NCI-H1105 (cell line): ENCODE results near the gene PLEKHA1.
A peak's percentile ranks its signal among the peaks of the same experiment; 100 is the strongest.

Source experiments
- DNase-seq: peaks from one replicate; lab custom pipeline; 2025; lab: John Stamatoyannopoulos, UW

PLEKHA1 gene

GRCh38 chr10:122422266-122422989, 47.9 kb downstream of the PLEKHA1 start:
- no peak for DNase-seq

- DNase-seq, result no peak
Measured at GRCh38 chr10:122424059-122424458, 49.6 kb downstream of the PLEKHA1 start.

DNA sequence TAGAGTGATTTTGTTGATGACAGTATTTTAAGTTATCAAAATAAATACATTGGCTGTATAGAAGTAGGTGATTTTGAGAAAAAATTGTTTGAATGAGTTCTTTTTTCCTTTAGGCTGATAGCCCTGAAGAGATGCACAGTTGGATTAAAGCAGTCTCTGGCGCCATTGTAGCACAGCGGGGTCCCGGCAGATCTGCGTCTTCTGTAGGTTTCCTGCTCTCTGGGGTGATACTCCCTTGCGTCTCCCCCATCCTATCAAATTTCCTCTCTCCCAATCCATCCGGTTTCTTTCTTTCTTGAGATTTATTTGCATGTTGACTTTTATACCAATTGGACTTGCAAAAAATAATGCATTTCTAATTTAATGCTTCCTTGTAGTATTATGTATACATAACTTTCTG, 52.3 kb downstream of the PLEKHA1 start:
- DNase-seq, result no peak

DNA sequence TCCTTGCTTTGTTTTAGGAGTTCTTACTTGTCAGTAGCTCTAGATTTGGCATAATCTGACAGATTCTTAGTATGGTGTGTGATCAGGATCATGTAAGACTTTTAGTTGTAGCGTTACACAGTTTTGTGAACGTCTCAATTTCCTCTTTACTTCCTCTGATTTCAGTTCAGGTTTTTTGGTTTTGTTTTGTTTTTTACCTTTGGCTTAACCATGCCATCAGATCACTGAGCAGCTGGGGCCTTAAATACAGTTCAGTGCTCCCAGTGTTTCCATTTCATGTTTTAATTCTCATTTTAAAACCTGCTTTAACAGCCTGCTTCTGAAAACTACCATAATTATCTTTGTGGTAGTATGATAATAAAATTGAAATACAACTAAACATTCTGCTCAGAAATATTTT, 52.8 kb downstream of the PLEKHA1 start:
- no peak for DNase-seq

DNA sequence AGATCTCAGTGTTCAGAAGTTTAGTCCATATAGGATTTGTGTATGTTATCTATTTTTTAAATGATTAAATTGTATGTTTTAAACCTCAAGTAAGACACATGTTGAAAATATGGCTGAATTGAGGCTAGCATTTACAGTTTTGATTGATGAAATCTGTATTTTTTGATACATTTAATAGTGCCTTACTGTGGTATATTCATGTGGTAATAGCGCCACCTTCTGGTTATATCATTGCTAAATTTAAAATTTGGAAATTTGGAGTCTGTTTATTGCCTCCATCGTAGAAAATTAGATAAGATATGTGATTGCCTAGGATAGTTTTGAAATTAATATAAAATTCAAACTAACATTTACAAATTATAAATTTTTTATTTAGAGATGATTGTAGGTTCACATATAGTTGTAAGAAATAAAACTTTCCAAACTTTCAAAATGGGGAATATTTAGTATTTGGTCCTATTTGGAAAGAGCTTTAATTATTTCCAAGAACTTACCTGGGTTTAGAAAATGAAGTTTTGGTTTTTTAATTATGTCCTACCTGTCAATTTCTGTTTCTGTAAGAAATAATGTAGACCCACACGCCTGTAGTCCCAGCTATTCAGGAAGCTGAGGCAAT, 60.8 kb downstream of the PLEKHA1 start:
- peak; percentile 9 for DNase-seq

DNA sequence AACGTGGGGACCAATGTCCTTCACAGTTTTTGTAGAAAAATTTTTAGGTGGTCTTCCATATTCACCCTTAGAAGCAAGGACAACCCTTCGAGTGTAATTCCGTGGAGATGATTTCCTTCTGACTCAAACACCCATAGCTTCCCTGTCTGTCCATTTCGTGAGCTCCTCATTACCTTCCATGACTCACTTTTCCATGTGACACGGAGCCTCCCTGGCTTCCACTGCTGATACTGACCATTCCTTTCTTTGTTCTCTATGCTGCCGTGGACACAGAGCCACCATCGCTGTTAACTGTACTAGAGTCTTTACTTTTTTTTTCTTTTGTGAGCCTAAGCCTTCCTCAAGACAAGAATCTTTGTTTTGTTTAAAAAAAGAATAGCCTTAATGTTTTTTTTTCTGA, 67.5 kb downstream of the PLEKHA1 start:
- DNase-seq, result no peak

DNA sequence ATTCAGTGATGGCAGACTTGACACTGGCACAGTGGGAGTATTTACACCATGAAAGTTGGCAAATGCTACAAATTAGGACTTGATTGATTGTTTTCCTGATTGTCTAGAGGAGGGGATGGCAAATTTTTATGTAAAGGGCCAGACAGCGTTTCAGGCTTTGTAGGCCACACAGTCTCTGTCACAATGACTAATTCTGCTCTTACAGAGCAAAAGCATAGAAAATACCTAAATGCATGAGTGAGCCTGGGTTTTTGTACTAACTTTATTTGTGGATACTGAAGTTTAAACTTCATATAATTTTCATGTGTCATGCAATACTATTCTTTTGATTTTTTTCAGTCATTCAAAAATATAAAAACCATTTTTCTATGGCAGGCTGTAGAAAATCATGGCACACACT, 71.0 kb downstream of the PLEKHA1 start:
- no peak for DNase-seq

- DNase-seq, result no peak
Measured at GRCh38 chr10:122445904-122446303, 71.4 kb downstream of the PLEKHA1 start.

GRCh38 chr10:122446668-122447423, 72.3 kb downstream of the PLEKHA1 start:
- no peak for DNase-seq

DNA sequence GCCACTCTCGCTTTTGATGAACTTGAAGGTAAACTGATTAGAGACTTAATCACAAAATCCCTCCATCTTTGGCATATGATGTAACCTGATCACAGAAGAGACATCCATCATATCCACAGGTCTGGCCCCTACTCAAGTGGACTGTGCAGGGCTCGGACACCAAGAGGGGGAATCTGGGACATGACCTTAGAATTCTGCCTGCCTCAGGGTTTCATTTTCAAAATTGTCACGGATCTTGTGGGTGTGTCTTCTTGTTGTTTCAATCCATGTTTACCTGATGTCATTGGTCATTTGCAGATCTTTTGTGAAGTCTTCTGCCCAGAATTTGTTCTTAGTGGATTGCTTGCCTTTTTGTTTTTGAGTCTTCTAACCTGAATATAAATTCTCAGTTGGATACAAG, 74.1 kb downstream of the PLEKHA1 start:
- DNase-seq, result no peak

- DNase-seq, result no peak
Measured at GRCh38 chr10:122449153-122449552, 74.6 kb downstream of the PLEKHA1 start.

DNA sequence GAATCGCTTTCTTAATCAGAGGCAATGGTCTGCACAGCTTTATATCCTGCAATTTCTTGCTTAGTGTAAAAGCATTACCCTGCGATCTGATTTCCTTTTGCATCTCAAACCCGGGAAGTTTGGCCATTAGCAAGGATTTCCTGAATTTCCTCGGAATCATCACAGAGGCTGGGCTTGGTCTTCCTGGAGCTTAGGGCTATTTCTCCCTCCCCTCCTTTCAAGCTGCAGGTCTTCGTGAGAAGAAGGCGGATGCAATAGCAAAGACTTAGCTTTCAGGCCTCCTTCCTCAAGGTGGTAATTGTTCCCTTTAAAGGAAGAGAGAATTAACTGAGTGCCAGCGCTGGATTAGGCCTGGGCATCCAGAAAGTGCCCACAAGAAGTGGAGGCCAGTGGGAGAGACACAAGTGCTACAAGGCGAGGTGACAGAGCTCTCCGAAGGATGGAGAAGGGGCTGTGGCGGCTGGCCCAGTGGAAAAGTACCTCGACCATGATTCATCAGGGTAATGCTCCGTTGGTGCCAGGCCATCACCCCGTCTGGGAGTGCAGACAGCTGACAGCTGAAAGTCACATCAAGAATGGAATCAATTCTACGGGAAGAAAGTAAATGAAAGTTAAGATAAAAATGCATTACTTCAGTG, 76.0 kb downstream of the PLEKHA1 start:
- DNase-seq, result no peak

- DNase-seq, result no peak
Measured at GRCh38 chr10:122454071-122454470, 79.6 kb downstream of the PLEKHA1 start.

DNA sequence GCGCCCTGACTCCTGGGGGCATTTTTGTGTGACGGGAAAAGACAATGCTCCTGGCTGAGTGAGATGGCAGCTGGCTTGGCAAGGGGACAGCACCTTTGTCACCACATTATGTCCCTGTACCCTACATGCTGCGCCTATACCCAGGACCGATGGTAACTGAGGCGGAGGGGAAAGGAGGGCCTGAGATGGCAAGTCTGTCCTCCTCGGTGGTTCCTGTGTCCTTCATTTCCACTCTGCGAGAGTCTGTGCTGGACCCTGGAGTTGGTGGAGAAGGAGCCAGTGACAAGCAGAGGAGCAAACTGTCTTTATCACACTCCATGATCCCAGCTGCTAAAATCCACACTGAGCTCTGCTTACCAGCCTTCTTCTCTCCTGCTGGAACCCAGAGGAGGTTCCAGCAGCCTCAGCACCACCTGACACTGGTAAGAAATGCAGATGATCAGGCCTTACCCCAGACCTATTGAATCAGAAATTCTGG, 80.1 kb downstream of the PLEKHA1 start, which contains the start of gene ARMS2:
Gene ARMS2, plus strand, starts transcription at position 51 of the 478 bp plus-strand sequence. Its CDS starts 75 bp downstream, at position 126.
- no peak for DNase-seq

GRCh38 chr10:122455376-122456079, 81.0 kb downstream of the PLEKHA1 start:
- DNase-seq, result no peak

GRCh38 chr10:122457934-122458333, 83.4 kb downstream of the PLEKHA1 start:
- DNase-seq, result no peak

DNA sequence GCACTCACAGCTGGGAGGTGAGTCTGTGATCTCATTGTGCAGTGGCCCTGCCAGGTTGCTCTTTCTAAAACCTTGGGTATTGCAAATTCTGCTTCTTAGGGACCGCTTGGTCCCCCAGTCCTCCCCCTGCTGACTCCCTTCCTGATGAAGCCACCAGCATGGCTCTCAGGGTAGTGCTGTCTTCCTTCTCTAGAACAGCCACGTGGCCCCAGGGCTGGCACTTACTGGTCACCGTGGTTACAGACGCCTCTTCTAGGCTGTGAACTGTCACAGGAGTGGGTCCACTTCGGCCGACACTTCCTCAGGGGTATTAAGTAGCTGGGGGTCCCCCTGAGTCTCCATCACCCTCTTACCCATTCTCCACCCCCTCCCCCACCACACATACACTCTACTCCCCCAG, 84.2 kb downstream of the PLEKHA1 start:
- DNase-seq, result no peak

- DNase-seq, result no peak
Measured at GRCh38 chr10:122459561-122460273, 85.2 kb downstream of the PLEKHA1 start.

DNA sequence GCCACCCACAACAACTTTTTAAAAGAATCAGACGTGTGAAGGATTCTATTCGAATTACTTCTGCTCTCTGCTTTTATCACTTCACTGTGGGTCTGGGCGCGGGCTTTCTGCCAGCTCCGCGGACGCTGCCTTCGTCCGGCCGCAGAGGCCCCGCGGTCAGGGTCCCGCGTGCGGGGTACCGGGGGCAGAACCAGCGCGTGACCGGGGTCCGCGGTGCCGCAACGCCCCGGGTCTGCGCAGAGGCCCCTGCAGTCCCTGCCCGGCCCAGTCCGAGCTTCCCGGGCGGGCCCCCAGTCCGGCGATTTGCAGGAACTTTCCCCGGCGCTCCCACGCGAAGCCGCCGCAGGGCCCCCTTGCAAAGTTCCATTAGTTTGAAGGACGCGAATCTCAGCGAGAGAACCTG, 86.4 kb downstream of the PLEKHA1 start:
- no peak for DNase-seq

DNA sequence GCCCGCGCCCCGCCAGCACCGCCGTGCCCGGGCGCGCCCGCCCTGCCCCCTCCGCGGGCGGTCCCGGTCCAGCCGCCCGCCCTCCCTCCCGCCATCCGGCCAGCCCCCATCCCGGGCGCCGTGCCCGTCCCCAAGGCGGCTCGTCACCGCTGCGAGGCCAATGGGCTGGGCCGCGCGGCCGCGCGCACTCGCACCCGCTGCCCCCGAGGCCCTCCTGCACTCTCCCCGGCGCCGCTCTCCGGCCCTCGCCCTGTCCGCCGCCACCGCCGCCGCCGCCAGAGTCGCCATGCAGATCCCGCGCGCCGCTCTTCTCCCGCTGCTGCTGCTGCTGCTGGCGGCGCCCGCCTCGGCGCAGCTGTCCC, 86.8 kb downstream of the PLEKHA1 start, which contains the start of gene HTRA1:
Gene HTRA1, plus strand, starts transcription at position 187 of the 362 bp plus-strand sequence. Its CDS starts 100 bp downstream, at position 287.
- no peak for DNase-seq
